NCI-H82 treated with DMSO at 0.1 percent for 48 hours (cell line): Measurements from ENCODE around the gene SLC4A2.

Source experiments
- DNase-seq: peaks from one replicate; lab custom pipeline; 2025; ENCODE audit not compliant: unreplicated experiment; lab: John Stamatoyannopoulos, UW

The SLC4A2 gene

GRCh38 chr7:151078233-151079040, 19.0 kb downstream of the SLC4A2 start:
- DNase-seq, result no peak

- no peak for DNase-seq
Measured at GRCh38 chr7:151079199-151079910, 20.0 kb downstream of the SLC4A2 start.

GRCh38 chr7:151080067-151080521, 20.7 kb downstream of the SLC4A2 start:
- DNase-seq, result no peak

GRCh38 chr7:151080522-151081169, 21.3 kb downstream of the SLC4A2 start, which contains the start of gene FASTK:
FASTK (minus strand) TSS chr7:151080809; CDS start chr7:151080766, 43 bp downstream.
- peak; percentile 65 for DNase-seq

- no peak for DNase-seq
Measured at GRCh38 chr7:151081170-151082101, 22.0 kb downstream of the SLC4A2 start.

GRCh38 chr7:151082141-151083070, 23.0 kb downstream of the SLC4A2 start:
- no peak for DNase-seq

- DNase-seq, result peak; percentile 44
Measured at GRCh38 chr7:151083071-151083823, 23.9 kb downstream of the SLC4A2 start, which contains the start of gene TMUB1. TMUB1 (minus strand) TSS chr7:151083493; CDS start chr7:151082563, 930 bp downstream.

- DNase-seq, result no peak
Measured at GRCh38 chr7:151083824-151084160, 24.4 kb downstream of the SLC4A2 start.

- no peak for DNase-seq
Measured at GRCh38 chr7:151085329-151085690, 25.9 kb downstream of the SLC4A2 start.

- peak; percentile 75 for DNase-seq
Measured at GRCh38 chr7:151085691-151086620, 26.6 kb downstream of the SLC4A2 start, which contains the start of gene AGAP3. AGAP3 (plus strand) TSS chr7:151086475; CDS start chr7:151086742, 267 bp downstream.

GRCh38 chr7:151086802-151087244, 27.4 kb downstream of the SLC4A2 start:
- no peak for DNase-seq

- DNase-seq, result no peak
Measured at GRCh38 chr7:151087245-151088018, 28.0 kb downstream of the SLC4A2 start.

GRCh38 chr7:151088019-151088855, 28.8 kb downstream of the SLC4A2 start:
- DNase-seq, result no peak

- DNase-seq, result no peak
Measured at GRCh38 chr7:151088856-151089699, 29.7 kb downstream of the SLC4A2 start.
